NCI-H2171 treated with DMSO at 0.1 percent for 48 hours (cell line): ENCODE results near the gene KIF26B.

Experiments used
- DNase-seq: peaks from one replicate; lab custom pipeline; 2025; lab: John Stamatoyannopoulos, UW

Gene KIF26B

DNA sequence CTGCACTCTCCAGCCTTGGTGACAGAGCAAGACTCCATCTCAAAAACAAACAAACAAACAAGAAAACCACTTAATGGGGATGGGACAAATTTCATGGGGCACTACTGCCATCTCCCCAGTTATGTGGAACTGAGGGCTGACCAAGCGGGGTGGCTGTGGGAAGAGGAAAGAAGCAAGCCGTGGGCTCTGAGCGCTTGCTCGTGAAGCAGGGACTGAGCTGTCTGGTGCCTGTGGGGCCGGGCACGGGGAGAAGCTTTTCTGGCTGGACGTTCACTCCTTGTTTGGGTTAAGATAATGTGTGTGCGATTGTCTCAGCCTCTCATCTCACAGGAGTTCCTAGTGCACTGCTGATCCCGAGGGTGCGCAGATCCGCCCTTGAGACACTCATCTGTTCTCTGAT is 22.0 kb upstream of the KIF26B start:
- no peak for DNase-seq

DNA sequence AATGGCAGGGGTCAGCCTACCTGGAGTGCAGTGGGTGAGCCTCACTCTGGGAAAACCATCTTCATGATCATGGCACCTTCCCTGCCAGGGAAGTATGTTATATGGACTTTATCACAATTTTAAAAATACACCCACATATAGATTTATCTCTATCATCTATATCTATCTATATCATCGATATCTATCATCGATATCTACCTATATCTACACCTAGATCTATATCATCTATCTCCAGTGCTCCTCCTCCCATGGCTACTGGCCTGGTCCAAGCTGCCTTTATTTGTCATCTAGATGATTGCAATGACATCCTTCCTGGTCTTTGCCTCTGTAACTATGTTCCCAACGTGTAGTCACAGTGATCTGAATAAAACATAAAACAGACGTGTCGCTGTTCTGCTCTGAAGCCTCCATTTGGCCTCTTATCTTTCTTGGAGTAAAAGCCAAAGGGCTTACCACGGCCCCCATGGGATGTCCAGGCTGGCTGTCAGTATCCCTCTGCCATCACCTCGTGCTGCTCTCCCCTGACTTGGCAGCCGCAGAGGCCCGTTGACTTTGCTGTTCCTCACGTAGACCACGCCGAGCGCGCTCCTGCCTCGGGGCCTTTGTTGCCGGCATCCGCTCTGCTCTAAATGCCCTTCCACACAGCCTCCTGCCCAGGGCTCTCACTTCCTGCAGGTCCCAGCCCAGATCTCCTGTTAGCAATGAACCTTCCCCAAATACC is 20.6 kb upstream of the KIF26B start:
- no peak for DNase-seq

DNA sequence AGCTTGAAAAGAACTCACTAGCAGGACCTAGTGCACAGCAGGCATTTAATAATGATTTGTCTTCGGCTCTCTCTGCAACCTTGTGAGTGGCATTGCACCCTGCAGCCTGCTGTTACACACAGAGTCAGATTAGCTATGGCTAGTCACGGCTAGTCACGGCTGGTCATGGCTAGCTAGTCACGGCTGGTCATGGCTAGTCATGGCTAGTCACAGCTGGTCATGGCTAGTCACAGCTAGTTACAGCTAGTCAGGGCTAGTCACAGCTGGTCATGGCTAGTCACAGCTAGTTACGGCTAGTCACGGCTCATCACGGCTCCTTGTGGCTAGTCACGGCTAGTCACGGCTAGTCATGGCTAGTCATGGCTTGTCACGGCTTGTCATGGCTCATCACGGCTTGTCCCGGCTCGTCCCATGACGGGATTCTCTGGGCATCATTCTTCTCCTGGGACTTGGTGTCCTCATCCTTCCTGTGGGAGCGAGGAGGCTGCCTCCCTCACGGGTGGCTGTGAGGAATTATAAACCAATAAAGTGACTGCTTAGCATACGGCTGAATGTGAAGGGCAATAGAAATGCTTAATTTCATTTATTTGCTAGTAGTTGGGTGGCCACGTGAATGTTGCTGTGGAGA is 12.5 kb upstream of the KIF26B start:
- no peak for DNase-seq

DNA sequence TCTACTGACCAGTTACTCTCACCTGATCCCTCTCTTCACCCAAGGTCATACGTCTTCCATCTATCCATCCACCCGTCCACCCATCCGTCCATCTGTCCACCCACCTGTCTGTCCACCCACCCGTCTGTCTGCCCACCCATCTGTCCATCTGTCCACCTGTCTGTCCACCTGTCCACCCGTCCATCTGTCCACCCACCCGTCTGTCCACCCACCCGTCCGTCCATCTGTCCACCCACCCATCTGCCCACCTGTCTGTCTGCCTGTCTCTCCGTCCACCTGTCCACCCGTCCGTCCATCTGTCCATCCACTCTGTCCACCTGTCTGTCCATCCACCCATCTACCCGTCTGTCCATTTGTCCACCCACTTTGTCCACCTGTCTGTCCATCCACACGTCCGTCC is 11.8 kb upstream of the KIF26B start:
- no peak for DNase-seq

DNA sequence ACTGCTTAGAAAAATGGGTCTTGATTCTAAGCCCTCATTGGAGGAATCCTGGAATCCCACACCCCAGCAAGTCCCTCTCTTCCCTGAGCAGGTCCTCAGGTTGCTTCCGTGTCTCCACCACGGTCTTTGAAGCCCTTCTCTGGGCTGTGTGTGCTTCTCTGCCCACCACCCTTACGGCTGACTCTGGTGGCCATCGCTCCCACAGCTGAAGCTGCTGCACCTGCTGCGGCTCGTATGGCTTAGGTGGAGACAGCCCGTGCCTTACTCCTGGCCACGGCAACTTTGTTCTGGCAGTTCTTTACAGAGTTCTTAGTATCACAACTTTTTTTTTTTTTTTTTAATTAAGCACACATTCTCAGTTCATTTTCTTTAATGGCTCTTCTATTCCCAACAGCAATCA is 10.9 kb upstream of the KIF26B start:
- no peak for DNase-seq

DNA sequence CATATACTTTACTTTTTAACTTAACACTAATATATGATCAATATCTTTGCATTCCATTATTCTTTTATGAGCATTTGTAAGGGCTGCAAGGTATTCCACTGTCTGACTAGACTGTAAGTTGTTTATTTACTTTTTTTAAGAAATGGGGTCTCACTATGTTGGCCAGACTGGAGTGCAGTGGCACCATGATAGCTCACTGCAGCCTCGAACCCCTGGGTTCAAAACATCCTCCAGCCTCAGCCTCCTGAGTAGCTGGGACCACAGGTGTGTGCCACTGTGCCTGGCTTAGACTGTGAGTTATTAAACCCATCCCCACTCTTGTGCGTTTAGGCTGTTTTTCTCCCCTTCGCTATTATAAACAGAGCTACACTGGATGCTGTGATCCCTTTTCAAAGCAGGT is 6.7 kb upstream of the KIF26B start:
- no peak for DNase-seq

DNA sequence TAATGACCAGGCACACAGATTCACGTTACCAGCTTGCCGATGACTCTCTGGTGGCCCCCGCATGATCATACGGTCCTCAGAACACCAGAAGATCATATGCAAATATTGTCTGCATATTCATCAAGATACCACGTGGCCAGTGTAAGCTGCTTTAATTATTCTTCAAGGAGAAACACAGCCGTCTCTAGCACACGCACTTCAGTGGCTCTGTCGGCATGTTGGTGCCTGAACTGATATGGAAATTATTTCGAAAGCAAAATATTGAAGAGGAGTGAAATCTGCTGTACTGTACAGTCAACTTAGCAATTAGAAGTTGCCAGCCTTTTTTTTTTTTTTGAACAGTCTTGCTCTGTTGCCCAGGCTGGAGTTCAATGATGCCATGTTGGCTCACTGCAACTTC is 5.9 kb upstream of the KIF26B start:
- DNase-seq = no peak

DNA sequence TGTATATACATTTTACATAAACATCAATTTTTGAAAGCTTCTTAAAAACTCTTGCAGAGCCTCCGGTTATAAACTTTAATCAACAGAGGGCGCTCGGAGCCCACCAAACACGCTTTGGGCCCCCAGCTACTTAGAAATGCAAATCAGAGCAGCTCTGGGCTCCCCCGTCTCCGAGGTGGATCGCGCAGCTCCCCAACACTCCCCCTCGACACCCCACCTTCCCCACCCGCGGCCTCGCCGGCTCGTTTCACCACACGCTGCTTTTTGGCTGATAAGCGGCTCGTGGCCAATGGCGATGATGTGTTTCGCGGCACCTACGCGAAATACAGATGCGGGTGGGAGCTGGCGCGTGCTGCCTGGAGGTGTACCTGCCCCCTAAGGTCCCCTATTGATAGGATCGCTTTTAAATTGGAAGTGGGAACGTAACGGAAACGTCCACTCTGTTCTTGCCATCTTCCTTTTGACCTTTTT is 1.7 kb upstream of the KIF26B start:
- peak; percentile 77 for DNase-seq

DNA sequence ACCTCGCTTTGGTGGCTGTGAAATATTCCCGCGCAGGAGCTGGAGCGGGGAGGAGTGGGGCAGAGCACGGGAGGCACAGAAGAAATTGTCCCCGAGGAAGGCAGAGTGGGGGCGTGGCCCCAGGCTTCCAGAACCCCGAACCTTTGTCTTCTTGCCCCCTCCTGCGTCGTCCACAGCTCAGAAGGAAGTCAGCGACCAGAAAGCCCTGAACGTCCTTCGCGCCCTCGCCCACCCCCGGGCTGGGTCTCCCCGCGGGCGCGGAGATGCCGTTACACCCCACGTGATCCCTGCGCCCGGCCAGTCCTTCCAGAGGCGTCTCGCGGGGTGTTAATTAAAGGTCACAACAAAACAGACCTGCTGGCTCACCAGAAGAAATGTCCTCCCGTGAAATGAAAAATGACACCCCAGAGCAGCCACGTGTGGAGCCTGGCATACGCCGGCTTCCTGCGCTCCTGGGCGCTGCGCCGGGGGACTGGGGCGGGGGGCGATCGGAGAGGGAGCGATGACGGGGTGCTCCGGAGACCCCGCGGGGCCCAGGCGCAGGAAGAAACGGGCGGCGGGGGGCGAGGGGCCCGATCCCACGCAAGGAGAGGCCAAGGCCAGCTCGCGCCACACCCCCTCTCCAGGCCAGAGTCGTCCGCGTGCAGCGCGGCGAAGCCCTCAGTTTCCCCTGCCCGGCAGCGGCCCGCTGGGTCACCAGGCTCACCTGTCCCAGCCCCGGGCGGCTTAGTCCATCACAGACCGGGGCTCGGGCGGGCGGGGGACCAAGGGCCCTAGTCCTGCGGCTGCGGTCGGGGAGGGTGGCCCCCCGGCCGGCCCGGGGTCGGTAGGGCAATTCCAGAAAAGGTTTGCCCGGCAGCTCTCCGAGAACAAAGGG is 995 bp upstream of the KIF26B start:
- peak; percentile 58 for DNase-seq

DNA sequence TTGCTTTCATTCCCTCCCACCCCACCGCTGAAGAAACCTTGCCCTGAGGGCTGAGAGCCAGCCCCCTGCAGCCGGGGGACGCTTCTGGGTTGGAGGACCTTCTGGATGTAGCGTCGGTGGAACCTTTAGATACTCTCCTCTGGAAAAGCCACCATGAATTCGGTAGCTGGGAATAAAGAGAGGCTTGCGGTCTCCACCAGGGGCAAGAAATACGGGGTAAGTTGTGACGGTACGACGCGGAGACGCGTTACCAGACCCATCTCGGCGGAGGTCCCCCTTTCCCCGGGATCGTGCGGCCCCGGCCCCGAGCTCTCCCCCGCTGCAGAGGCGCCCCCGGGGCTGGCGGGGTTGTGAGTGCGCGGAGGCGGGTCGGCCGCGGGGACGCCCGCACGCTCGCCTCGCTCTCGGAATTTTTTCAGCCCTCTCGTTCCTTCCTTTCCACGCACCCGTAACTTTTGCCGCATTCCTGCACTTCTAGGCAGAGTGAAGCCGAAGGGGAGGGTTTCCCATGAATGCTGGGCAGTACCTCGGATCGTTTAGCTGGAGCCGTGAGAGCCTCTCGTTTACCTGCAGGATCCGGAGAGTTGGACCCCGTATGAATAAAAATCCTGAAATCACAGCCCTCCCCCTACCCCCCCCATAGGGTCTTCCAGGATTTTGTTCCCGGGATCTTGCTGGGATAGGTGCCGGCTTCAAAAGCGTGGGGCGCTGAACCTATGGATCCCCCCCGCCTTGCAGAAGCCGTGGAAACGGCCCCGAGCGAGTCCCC is 671 bp downstream of the KIF26B start:
- peak; percentile 63 for DNase-seq

DNA sequence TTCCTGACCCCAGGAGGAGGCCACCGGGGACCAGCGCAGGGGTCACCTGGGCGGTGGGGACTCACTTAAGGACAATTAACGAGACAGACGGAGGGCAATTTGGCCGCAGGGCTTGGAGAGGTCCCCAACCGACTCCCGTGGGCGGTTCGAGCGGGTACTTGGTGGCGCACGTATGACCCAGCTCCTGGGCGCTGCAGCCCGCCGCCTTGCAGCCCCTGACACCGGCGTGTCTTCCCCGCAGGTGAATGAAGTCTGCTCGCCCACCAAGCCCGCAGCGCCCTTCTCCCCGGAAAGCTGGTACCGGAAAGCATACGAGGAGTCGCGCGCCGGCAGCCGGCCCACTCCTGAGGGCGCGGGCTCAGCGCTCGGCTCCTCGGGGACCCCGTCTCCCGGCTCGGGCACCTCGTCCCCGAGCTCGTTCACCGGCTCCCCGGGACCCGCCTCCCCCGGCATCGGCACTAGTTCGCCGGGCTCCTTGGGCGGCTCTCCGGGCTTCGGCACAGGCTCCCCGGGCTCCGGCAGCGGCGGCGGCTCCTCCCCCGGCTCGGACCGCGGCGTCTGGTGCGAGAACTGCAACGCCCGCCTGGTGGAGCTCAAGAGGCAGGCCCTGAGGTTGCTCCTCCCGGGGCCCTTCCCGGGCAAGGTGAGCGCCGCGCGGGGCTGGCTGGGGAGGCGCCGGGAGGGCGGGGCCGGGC is 1.4 kb downstream of the KIF26B start:
- peak; percentile 84 for DNase-seq

DNA sequence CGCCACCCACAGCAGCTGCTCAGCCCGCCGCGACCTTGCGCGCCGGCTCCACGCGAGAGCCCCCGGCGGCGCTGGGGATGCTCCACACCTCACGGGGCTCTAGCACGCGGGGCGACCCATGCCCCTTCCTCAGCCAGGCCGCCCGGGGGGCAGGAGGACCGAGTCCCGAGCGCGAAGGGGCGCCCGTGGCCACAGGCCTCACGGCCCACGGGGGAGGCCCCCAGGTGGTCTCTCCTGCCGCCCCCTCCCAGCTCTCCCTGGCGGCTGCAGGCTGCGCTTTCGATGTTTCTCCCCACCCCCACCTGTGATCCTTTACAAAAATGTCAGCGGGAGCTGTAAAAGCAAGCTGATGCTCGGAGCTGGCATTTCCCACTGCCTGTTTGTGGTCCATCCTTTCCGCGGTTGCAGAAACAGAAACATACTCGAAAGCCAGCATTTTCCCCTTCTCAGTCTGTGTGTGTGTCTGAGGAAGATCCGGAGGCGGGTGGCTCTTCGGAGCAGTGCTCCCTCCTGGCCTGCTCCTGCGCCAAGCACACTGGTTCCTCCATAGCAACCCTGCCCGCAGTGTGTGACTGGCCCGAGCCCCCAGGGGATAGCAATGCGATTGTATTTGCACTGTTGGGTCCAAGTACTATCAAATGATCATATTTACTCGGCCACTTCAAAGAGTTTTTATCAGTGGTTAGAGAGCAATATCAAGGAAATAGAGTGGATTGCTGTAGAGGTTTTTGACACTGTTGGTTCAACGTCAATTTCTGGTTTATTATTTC is 2.1 kb downstream of the KIF26B start:
- DNase-seq = peak; percentile 40

DNA sequence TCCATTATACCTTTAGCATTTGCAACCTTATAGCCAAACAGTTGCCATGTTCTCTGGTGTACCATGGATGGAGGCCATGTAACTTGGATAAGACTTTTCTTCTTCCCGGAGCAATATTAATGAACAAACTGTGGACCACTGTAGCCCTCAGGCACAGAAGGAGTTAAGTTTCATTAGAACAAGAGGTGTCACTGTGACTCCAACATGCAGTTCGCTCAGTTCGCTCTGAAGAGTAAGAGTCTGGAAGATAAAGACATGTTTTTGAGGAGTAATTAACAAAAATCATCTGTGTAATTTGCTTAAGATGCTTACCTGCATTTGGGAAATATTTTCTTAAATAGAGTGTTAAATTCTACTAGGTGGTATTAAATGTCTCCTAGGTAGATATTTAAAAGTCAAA is 4.1 kb downstream of the KIF26B start:
- no peak for DNase-seq

DNA sequence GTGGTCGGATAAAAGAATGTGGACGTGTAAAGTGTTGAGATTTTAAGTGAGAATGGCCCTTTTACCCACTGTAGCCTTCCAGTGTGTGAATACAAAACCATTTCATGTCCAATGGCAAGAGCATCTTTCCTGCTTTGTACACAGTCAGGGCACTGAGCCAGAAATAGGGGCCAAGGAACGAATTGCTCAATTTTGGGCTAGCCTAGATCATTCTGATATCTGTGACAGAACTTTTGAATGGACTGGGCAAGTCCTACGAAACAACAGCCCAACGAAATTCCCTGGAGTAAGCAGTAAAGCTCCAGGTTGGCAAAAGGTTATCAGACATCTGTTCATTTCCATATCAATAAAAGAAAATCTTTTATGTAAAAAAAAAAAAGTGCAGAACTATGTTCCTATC is 5.5 kb downstream of the KIF26B start:
- DNase-seq = no peak

DNA sequence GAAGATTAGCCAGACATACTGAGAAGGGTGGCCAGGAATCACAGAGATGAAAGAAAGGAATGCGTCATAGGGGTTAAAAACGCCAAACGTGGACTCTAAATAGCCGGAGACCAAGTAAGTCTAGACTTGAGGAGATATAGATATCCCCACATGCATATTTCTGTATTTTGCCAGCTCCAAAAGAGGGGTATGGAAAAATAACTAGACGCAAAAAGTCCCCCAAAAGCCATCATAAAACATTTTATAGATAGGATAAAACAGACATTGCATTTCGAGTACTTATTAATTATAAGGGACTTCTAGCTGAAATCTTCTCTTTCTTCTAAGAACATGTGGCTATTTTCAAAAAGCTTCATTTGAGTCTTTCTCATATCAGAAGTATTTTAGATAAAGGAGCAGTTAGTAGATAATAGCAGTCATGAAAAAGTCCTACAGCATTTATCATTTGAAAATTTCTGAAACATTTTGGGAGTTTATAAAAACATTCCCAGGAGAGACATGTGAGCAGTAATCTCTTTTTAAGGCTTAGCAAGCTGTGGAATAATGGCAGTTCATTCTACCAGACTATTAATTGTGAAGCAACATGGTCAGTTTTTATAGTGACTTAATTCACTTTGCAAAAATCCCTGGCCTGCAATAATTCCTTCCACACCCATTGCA is 6.1 kb downstream of the KIF26B start:
- DNase-seq = no peak

DNA sequence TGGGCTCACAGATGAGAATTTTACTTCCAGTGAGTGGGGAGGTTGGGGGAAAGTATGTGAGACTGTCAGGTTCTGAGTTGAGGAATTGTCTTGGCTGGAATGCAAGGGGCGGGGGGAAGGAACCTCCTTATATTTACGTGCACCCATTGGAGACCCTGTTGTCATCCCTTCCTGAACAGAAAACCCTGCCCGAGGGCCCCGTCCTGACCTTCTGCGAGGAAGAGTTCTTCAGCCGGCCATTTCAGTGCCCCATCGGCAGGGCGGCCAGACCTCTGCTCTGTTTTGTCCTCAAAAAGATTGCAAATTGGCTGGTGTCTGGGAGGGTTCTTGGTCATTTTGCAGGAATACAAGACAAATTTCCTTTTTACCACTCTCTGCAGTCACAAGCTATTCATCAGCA is 7.1 kb downstream of the KIF26B start:
- no peak for DNase-seq

DNA sequence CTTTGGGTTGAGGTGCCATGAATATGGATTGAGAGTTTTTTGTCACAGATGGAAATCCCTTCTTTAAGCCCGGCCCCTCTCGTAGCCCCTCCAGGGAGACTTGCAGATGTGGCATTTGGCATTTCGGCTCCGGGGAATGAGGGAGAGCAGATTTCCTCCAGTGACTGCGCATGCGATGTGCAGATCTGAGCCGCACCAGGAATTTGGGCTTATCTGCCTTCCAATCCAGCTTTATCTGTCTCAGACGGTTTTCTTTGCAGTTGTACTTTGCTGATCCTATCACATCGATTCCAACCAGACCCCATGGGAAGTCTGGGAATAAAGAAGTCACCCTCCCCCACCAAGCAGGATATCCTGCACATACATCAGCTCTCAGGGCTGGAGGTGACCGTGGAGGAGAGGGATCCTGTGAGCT is 11.7 kb downstream of the KIF26B start:
- no peak for DNase-seq

DNA sequence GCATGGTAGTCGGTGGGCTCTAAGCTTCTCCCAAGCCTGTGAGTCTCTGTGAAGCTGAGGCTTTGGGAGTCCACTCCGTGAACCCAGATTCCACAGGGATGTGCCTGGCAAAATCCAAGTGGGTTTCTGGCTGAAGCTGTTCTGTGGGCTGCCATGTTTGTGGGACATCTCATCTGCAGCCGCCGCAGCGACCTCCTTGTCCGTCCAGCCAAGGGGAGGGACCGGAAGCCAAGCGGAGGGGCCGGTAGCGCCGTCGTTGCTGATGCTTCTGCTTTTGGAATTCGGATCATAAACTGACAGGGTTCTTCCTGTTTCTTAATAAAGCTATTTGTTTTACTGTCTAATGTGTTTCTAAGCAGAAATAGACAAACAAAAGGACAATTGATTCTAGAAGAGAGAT is 13.3 kb downstream of the KIF26B start:
- DNase-seq = no peak

DNA sequence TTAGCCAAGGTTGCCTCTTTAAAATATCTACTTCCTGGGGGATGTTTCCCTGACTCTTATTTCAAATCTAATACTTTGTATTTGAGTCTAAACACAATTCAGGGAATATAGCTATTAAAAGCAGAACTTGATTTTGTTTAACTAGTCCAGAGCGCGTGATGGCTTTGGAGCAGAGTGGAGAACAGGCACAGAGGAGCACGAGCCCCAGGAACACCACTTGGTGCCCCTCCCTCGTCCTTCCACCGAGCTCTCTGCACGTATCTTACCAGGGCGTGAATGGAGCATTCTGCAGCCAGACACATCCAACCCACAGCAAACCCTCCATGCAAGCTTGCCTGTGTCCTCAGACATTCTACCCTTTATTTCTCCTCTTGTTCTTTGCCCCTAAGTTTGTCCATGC is 14.1 kb downstream of the KIF26B start:
- no peak for DNase-seq

DNA sequence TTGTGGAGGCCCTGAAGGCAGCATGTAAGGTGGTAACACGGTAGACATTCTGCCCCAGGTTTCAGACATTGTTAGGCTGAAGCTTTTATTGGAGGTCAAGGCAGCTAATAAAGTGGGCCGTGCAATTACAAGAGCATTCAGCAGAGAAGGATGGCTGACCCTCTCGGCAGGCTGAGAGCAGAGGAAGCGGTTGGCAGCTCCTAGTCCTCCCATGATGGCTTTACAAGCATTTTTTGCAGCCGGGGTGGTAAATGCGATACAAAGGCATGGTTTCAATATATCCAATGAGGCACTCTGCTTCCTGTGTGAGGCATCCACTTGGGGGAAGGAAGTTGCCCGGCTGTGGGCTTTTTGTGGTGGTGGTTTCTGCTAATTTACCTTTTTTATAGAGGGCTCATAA is 14.6 kb downstream of the KIF26B start:
- DNase-seq = no peak
